NK-92 (cell line): ENCODE data around the gene TPH2.

ENCODE experiments used
- DNase-seq: peaks from one replicate; lab custom pipeline; 2025; ENCODE audit not compliant: unreplicated experiment; lab: John Stamatoyannopoulos, UW

TPH2 gene

GRCh38 chr12:72031066-72031465 lies 92.4 kb downstream of the TPH2 start:
- no peak for DNase-seq

GRCh38 chr12:72033991-72034390 lies 95.3 kb downstream of the TPH2 start:
- no peak for DNase-seq

- no peak for DNase-seq
These were observed 97.0 kb downstream of the TPH2 start for GRCh38 chr12:72035625-72036024.

- DNase-seq = no peak
These were observed 97.7 kb downstream of the TPH2 start for GRCh38 chr12:72036393-72036792.

- no peak for DNase-seq
These were observed 98.6 kb downstream of the TPH2 start for GRCh38 chr12:72037006-72037795.

- no peak for DNase-seq
These were observed 103.2 kb downstream of the TPH2 start for GRCh38 chr12:72041811-72042210.

GRCh38 chr12:72053604-72054003 lies 115.0 kb downstream of the TPH2 start:
- DNase-seq = no peak

- no peak for DNase-seq
These were observed 115.9 kb downstream of the TPH2 start for GRCh38 chr12:72054511-72054910.

- DNase-seq = no peak
These were observed 118.8 kb downstream of the TPH2 start for GRCh38 chr12:72057330-72057914.

GRCh38 chr12:72063073-72063472 lies 124.4 kb downstream of the TPH2 start:
- DNase-seq = no peak

- DNase-seq = no peak
These were observed 132.4 kb downstream of the TPH2 start for GRCh38 chr12:72071030-72071429.

GRCh38 chr12:72072592-72073212 lies 134.1 kb downstream of the TPH2 start:
- no peak for DNase-seq

- no peak for DNase-seq
These were observed 135.4 kb downstream of the TPH2 start for GRCh38 chr12:72074065-72074464.

- no peak for DNase-seq
These were observed 136.3 kb downstream of the TPH2 start for GRCh38 chr12:72074956-72075355.

GRCh38 chr12:72075401-72075800 lies 136.8 kb downstream of the TPH2 start:
- DNase-seq = no peak

- no peak for DNase-seq
These were observed 137.4 kb downstream of the TPH2 start for GRCh38 chr12:72075891-72076557.

GRCh38 chr12:72076558-72076915 lies 137.9 kb downstream of the TPH2 start:
- DNase-seq = no peak

GRCh38 chr12:72077111-72077820 lies 138.6 kb downstream of the TPH2 start:
- no peak for DNase-seq

- no peak for DNase-seq
These were observed 143.1 kb downstream of the TPH2 start for GRCh38 chr12:72081777-72082176.
